Activated CD4-positive, alpha-beta T cell treated with anti-CD3 and anti-CD28 coated beads for 24 hours (primary cell): ENCODE results near the gene AGPAT4.

Experiments
- DNase-seq, 2 donors: peaks; one replicate each; pipeline ENCODE4 v3.0.0-alpha.2; 2020; ENCODE audit warnings: low read depth in 2 of 2

Gene AGPAT4

GRCh38 chr6:161284653-161285052, 10.8 kb upstream of the AGPAT4 start:
- no peak for DNase-seq

GRCh38 chr6:161281092-161281491, 7.2 kb upstream of the AGPAT4 start:
- no peak for DNase-seq

GRCh38 chr6:161279677-161280415, 6.0 kb upstream of the AGPAT4 start:
- DNase-seq = no peak

GRCh38 chr6:161276605-161277155, 2.8 kb upstream of the AGPAT4 start:
- DNase-seq = no peak

GRCh38 chr6:161274898-161275297, 1.0 kb upstream of the AGPAT4 start:
- DNase-seq = no peak

- DNase-seq = no peak
Measured at GRCh38 chr6:161274488-161274858, 612 bp upstream of the AGPAT4 start.

GRCh38 chr6:161273274-161273751, 548 bp downstream of the AGPAT4 start:
- DNase-seq = no peak

GRCh38 chr6:161272635-161273273, 1.1 kb downstream of the AGPAT4 start:
- DNase-seq = no peak

- DNase-seq = no peak
Measured at GRCh38 chr6:161271343-161272030, 2.4 kb downstream of the AGPAT4 start.

GRCh38 chr6:161270116-161270515, 3.7 kb downstream of the AGPAT4 start:
- no peak for DNase-seq

- DNase-seq = no peak
Measured at GRCh38 chr6:161269310-161269709, 4.6 kb downstream of the AGPAT4 start.

GRCh38 chr6:161268531-161269210, 5.2 kb downstream of the AGPAT4 start:
- no peak for DNase-seq

- no peak for DNase-seq
Measured at GRCh38 chr6:161266513-161267230, 7.2 kb downstream of the AGPAT4 start.

- no peak for DNase-seq
Measured at GRCh38 chr6:161265975-161266374, 7.9 kb downstream of the AGPAT4 start.

GRCh38 chr6:161265554-161265953, 8.3 kb downstream of the AGPAT4 start:
- no peak for DNase-seq

- DNase-seq = no peak
Measured at GRCh38 chr6:161264181-161264580, 9.7 kb downstream of the AGPAT4 start.

GRCh38 chr6:161261816-161262215, 12.0 kb downstream of the AGPAT4 start:
- DNase-seq = no peak

GRCh38 chr6:161261325-161261724, 12.5 kb downstream of the AGPAT4 start:
- DNase-seq = no peak

- no peak for DNase-seq
Measured at GRCh38 chr6:161259302-161259701, 14.6 kb downstream of the AGPAT4 start.

- no peak for DNase-seq
Measured at GRCh38 chr6:161257793-161258457, 15.9 kb downstream of the AGPAT4 start.

GRCh38 chr6:161256407-161256806, 17.5 kb downstream of the AGPAT4 start:
- DNase-seq = no peak
